OCI-LY7 (cell line): ENCODE data around the gene IGBP1. TPM values are rescaled to one million over a fixed set of nuclear protein-coding genes. Genes with fewer than 3 reads are reported as not detected.

ENCODE experiments used
- BruUV-seq: library from RNA; stranded (reverse); fragments of 400-500 nt; replicated peaks from 2 replicates; lab custom pipeline; 2021; lab: Mats Ljungman, UMichigan
- CTCF ChIA-PET: fragments of 300-600 bp; sonication (Branson Sonifier 250); formaldehyde crosslinking; loops from one replicate; lab custom pipeline; 2022; ENCODE audit warnings: antibody characterized with exemption; ENCODE audit not compliant: unreplicated experiment; lab: Charles Lee
- POLR2A ChIA-PET: fragments of 300-600 bp; sonication (Branson Sonifier 250); formaldehyde crosslinking; loops from one replicate; lab custom pipeline; 2022; ENCODE audit warnings: antibody characterized with exemption; lab: Charles Lee
- DNase-seq: peaks from one replicate; pipeline ENCODE4 v3.0.0-alpha.2; 2015; ENCODE audit warnings: low spot score
- H2AFZ ChIP-seq: fragments of 200-600 bp; sonication (generic), shearing (Covaris generic); 2 replicates; pipeline ENCODE4 v1.6.1; 2014; ENCODE audit warnings: mild to moderate bottlenecking, antibody characterized with exemption, low read length, moderate library complexity
- H3K27ac ChIP-seq: fragments of 200-600 bp; sonication (generic); 2 replicates; pipeline ENCODE4 v1.5.1; 2014; ENCODE audit warnings: mixed run types, low read depth, mild to moderate bottlenecking, moderate library complexity, low read length, inconsistent platforms; ENCODE audit not compliant: poor library complexity, severe bottlenecking
- H3K36me3 ChIP-seq: fragments of 200-600 bp; sonication (generic); 2 replicates; pipeline ENCODE4 v1.6.1; 2014; ENCODE audit warnings: mild to moderate bottlenecking, antibody characterized with exemption, low read length, moderate library complexity, mixed read lengths; ENCODE audit not compliant: insufficient read depth
- H3K4me1 ChIP-seq: fragments of 200-600 bp; sonication (generic); 2 replicates; pipeline ENCODE4 v1.5.1; 2014; ENCODE audit warnings: mild to moderate bottlenecking, low read length; ENCODE audit not compliant: insufficient read depth, poor library complexity, severe bottlenecking
- H3K4me2 ChIP-seq: fragments of 200-600 bp; sonication (generic); 2 replicates; pipeline ENCODE4 v1.6.1; 2014; ENCODE audit warnings: mild to moderate bottlenecking, low read length
- H3K4me3 ChIP-seq: fragments of 200-600 bp; sonication (generic); 2 replicates; pipeline ENCODE4 v1.5.1; 2014; ENCODE audit warnings: mild to moderate bottlenecking, low read depth, low read length; ENCODE audit not compliant: poor library complexity, severe bottlenecking
- H3K79me2 ChIP-seq: fragments of 200-600 bp; sonication (generic); 2 replicates; pipeline ENCODE4 v1.6.1; 2016; ENCODE audit warnings: low read depth, mild to moderate bottlenecking, low read length, moderate library complexity, mixed read lengths; ENCODE audit not compliant: insufficient read depth
- H3K9me2 ChIP-seq: fragments of 200-600 bp; sonication (generic); 2 replicates; pipeline ENCODE4 v1.6.1; 2016; ENCODE audit warnings: mild to moderate bottlenecking, low read length, mixed read lengths; ENCODE audit not compliant: insufficient read depth
- H3K9me3 ChIP-seq: fragments of 200-600 bp; sonication (generic); 2 replicates; pipeline ENCODE4 v1.6.1; 2014; ENCODE audit warnings: mild to moderate bottlenecking, mixed run types, low read length, mixed read lengths
- H4K20me1 ChIP-seq: fragments of 200-600 bp; sonication (generic); 2 replicates; pipeline ENCODE4 v1.6.1; 2014; ENCODE audit warnings: mild to moderate bottlenecking, antibody characterized with exemption, low read length, moderate library complexity, mixed read lengths; ENCODE audit not compliant: insufficient read depth
- EZH2phosphoT487 ChIP-seq: fragments of 200-600 bp; sonication (generic); IDR thresholded peaks from 2 replicates; pipeline ENCODE4 v1.6.1; 2018; ENCODE audit warnings: low read depth, borderline replicate concordance, mild to moderate bottlenecking, mixed run types, antibody characterized with exemption, low read length, moderate library complexity, mixed read lengths
- intact Hi-C: fragments of 100-400 bp; cut with micrococcal nuclease; formaldehyde crosslinking; loops from one replicate; pipeline ENCODE4 v1.10.0; 2022; ENCODE audit not compliant: unreplicated experiment
- total RNA-seq, 2 experiments: library from RNA; depleted of rRNA in 1 of 2; stranded (reverse); fragments of >200 nt in 1 of 2; shearing (Covaris generic) in 1 of 2; gene quantifications; 2 replicates each; pipeline ENCODE4 v1.2.3, GENCODE V29; 2014 to 2022
- TF ChIP-seq, protein P1 (sequence below): fragments of 200-600 bp; sonication (generic); conservative IDR thresholded peaks from 2 replicates; pipeline ENCODE4 v1.5.1; 2014; ENCODE audit warnings: mild to moderate bottlenecking, antibody characterized with exemption, low read length, moderate library complexity, mixed read lengths

Gene IGBP1
- total RNA-seq, 2 experiments from 2014 or later, result 47.2 to 60.5 TPM

DNA sequence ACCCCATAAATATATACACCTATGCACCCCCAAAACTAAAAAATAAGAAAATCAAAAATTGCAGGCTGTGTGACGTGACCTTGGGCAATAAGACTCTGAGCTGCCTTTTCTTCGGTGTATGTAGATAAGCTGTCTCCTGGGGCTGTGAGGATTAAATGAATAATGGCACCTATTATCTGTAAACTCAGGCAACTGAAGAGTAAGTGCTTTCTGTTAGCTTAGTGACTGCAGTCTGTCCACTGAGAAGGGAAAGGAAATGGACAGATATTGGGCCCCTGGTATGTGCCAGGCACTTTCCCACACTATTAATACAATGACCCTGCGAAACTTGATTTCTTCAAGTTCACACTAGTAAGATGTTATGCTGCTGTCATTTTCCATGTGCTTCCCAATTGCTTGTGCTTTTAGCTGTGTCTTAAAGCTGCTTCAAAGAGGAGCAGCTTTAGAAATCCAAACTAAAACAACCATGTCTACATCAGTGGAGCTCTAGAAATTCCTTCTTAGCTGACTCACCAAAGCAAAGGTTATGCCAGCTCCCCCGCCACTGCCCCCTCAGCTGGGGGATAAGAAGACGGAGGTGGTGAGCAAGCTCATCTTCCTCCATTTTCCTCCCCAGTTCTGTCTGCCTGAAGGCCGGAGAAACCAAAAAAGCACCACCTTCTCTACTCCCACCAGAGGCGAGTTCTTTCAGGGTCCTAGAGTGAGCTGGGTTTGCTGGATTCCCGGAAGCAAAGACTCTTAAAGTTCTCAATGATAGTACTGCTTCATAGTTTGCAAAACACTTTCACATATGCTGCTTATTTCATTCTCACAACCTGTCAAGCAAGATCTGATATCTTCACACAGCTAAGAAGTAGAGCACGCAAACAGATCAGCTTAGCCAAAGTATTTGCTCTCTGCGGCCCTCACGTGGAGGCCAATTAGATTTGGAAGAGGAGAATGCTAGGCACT, 35.3 kb downstream of the IGBP1 start:
- TF ChIP-seq, protein P1, sequence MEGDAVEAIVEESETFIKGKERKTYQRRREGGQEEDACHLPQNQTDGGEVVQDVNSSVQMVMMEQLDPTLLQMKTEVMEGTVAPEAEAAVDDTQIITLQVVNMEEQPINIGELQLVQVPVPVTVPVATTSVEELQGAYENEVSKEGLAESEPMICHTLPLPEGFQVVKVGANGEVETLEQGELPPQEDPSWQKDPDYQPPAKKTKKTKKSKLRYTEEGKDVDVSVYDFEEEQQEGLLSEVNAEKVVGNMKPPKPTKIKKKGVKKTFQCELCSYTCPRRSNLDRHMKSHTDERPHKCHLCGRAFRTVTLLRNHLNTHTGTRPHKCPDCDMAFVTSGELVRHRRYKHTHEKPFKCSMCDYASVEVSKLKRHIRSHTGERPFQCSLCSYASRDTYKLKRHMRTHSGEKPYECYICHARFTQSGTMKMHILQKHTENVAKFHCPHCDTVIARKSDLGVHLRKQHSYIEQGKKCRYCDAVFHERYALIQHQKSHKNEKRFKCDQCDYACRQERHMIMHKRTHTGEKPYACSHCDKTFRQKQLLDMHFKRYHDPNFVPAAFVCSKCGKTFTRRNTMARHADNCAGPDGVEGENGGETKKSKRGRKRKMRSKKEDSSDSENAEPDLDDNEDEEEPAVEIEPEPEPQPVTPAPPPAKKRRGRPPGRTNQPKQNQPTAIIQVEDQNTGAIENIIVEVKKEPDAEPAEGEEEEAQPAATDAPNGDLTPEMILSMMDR, result no peak
- no peak for TF ChIP-seq EZH2phosphoT487
- no peaks in the 10 kb centered on the region for H3K79me2 ChIP-seq
- no peak overlapping the region for H3K4me2 ChIP-seq
- no peaks in the 10 kb centered on the region for H3K9me3 ChIP-seq
- H4K20me1 ChIP-seq, result no peaks in the 10 kb centered on the region
- H3K4me3 ChIP-seq, result no peak overlapping the region
- H3K4me1 ChIP-seq, result no peaks in the 10 kb centered on the region
- CTCF ChIA-PET, result no interaction called here
- no peak overlapping the region for H2AFZ ChIP-seq
- H3K36me3 ChIP-seq, result peaks cover 17% of the 10 kb centered on the region
- intact Hi-C loops, result no loop called here
- no peak overlapping the region for H3K27ac ChIP-seq
- POLR2A ChIA-PET, result interaction anchor here (0.5 to 1.1 kb wide), 2 partner anchors 30 to 35 kb away, joined by 3 to 5 read pairs; partner anchors contain the start of gene IGBP1
- no TSS peak for BruUV-seq
- H3K9me2 ChIP-seq, result no peaks in the 10 kb centered on the region
- peak; percentile 1 for DNase-seq

GRCh38 chrX:70169281-70169680, 36.0 kb downstream of the IGBP1 start:
- POLR2A ChIA-PET, result interaction anchor here (0.5 kb wide), 1 partner anchor 31 kb away, joined by 5 read pairs; no protein-coding TSS in a partner anchor
- Histone ChIP-seq H3K4me2 (no peak overlapping the region), H3K4me1 (no peaks in the 10 kb centered on the region), H3K4me3 (no peak overlapping the region), H2AFZ (no peak overlapping the region), H3K9me3 (no peaks in the 10 kb centered on the region), H3K9me2 (no peaks in the 10 kb centered on the region), H3K27ac (no peak overlapping the region), H4K20me1 (no peaks in the 10 kb centered on the region), H3K36me3 (peaks cover 17% of the 10 kb centered on the region), H3K79me2 (no peaks in the 10 kb centered on the region)
- CTCF ChIA-PET, result no interaction called here
- intact Hi-C loops, result no loop called here
- TF ChIP-seq EZH2phosphoT487, result no peak
- TF ChIP-seq, protein P1, result no peak
- no TSS peak for BruUV-seq
- DNase-seq, result no peak

GRCh38 chrX:70171624-70172023, 38.4 kb downstream of the IGBP1 start:
- Histone ChIP-seq H3K4me1 (no peaks in the 10 kb centered on the region), H3K36me3 (0 out of 2 replicates have a peak, but pooled peaks cover 5% of the 10 kb centered on the region), H2AFZ (no peak overlapping the region), H3K9me3 (no peaks in the 10 kb centered on the region), H3K4me2 (no peak overlapping the region), H4K20me1 (no peaks in the 10 kb centered on the region), H3K79me2 (no peaks in the 10 kb centered on the region), H3K9me2 (no peaks in the 10 kb centered on the region), H3K4me3 (no peak overlapping the region), H3K27ac (no peak overlapping the region)
- intact Hi-C loops, result no loop called here
- TF ChIP-seq, protein P1, result no peak
- TF ChIP-seq EZH2phosphoT487, result no peak
- no TSS peak for BruUV-seq
- DNase-seq, result no peak
- ChIA-PET CTCF (no interaction called here), POLR2A (no interaction called here)
